ENCODE measurements around the gene STX8.

The STX8 gene

GRCh38 chr17:9532715-9533114 is 42.9 kb downstream of the STX8 start:
- Histone ChIP-seq H3K4me1 (ENCODE audit: control insufficient read depth, insufficient read depth, low read length) (0 out of 2 replicates have a peak, but pooled peaks cover 3% of the 10 kb centered on the region), H3K27me3 (ENCODE audit: control insufficient read depth, insufficient read depth, low read length) (no peaks in the 10 kb centered on the region), H3K27ac (ENCODE audit: low read depth, low read length) (no peak overlapping the region), H3K4me3 (ENCODE audit: low read depth, low read length) (no peak overlapping the region), H3K36me3 (ENCODE audit: control insufficient read depth, insufficient read depth, low read length) (no peaks in the 10 kb centered on the region), H3K9me3 (ENCODE audit: control insufficient read depth, insufficient read depth, low read length) (no peaks in the 10 kb centered on the region), H3K9ac (ENCODE audit: low read depth, low read length) (no peak overlapping the region)

DNA sequence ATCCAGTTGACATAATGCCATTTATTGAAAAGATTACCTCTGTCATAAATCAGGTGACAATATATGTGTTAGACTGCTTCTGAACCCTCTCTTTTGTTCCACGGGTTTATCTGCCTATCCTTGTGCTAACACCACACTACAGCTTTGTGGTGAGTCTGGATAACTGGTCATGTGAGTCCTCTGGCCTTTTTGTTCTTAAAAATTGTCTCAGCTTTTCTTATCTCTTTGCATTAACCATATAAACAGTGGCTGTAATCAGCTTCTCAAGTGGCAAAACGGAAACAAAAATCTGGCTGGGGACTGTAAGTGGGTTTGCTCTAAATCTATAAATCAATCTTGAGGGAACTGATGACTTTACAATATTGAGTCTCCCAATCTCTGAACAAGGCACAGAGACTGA is 44.6 kb downstream of the STX8 start:
- no peaks in the 10 kb centered on the region for H3K9me3 ChIP-seq (ENCODE audit: control insufficient read depth, insufficient read depth, low read length)
- H3K27ac ChIP-seq (ENCODE audit: low read depth, low read length): no peak overlapping the region
- H3K9ac ChIP-seq (ENCODE audit: low read depth, low read length): no peak overlapping the region
- no peak overlapping the region for H3K4me3 ChIP-seq (ENCODE audit: low read depth, low read length)
- H3K4me1 ChIP-seq (ENCODE audit: control insufficient read depth, insufficient read depth, low read length): no peaks in the 10 kb centered on the region
- no peaks in the 10 kb centered on the region for H3K36me3 ChIP-seq (ENCODE audit: control insufficient read depth, insufficient read depth, low read length)
- H3K27me3 ChIP-seq (ENCODE audit: control insufficient read depth, insufficient read depth, low read length): no peaks in the 10 kb centered on the region

DNA sequence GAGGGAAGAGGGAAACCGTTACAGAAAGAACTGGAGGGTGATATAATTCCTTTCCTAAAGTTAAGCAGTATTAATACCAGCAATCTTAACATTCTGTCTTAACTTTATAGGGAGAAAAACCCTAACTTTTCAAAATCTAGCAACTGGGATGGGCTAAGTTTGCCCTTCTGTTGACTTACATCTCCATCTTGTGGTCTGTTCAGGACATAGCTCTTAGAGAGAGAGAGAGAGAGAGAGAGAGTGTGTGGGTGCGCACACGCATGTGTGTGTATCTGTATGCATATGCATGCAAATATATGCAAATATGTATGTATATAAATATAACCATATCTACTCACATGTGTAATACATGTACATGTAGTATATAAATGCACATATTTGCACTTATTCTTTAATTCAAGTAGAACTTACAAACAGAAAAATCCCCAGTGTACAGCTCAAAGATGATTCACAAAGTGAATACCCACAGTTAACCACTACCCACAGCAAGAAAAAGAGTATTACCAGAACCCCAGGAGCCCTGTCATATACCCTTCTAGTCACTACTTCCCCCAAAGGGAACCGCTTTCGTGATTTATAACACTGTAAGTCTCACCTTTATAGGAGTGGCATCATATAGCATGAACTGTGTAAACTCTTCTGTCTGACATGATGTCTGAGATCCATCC is 46.5 kb downstream of the STX8 start:
- Histone ChIP-seq H3K36me3 (ENCODE audit: control insufficient read depth, insufficient read depth, low read length) (no peaks in the 10 kb centered on the region), H3K9ac (ENCODE audit: low read depth, low read length) (no peak overlapping the region)

DNA sequence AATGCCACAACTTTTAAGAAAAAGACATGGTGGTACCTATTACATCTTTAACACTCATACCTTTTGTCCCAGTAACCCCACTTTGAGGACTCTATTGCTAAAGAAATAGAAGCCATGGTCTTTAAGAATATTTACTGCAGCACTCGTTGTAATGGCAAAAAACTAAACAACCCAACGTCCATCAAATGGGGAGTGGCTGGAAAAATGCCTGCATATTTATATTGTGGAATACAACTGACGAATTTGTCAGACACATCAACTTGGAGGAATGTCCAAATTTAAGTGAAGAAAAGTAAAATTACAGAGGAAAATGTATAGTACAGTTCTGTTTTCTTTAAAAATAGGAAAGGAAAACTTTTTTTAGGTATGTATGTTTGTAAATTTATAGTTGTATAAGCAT is 47.8 kb downstream of the STX8 start:
- no peak overlapping the region for H3K27ac ChIP-seq (ENCODE audit: low read depth, low read length)

More for the DNA sequence above, 46.5 kb downstream of the STX8 start:
- no peaks in the 10 kb centered on the region for H3K27me3 ChIP-seq (ENCODE audit: control insufficient read depth, insufficient read depth, low read length)
- no peaks in the 10 kb centered on the region for H3K4me1 ChIP-seq (ENCODE audit: control insufficient read depth, insufficient read depth, low read length)
- H3K27ac ChIP-seq (ENCODE audit: low read depth, low read length): no peak overlapping the region
- no peaks in the 10 kb centered on the region for H3K9me3 ChIP-seq (ENCODE audit: control insufficient read depth, insufficient read depth, low read length)
- H3K4me3 ChIP-seq (ENCODE audit: low read depth, low read length): no peak overlapping the region

DNA sequence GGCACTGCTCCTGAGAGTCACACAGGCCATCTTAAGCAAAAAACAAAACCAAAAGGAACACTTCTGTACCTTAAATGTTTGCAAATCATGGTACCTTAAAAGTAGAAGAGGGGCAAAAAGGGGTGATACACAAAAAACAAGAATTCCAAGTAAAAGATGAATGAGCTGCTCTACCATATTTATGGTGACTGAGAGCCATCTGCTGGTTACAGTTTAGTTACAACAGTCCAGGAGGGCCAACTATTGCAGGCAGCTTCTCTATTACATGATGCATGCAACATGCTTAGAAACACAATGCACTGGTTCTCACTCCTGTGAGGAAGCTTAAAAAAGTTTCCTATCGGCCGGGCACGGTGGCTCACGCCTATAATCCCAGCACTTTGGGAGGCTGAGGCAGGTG is 53.5 kb downstream of the STX8 start:
- Histone ChIP-seq H3K4me1 (ENCODE audit: control insufficient read depth, insufficient read depth, low read length) (peaks cover 23% of the 10 kb centered on the region), H3K27me3 (ENCODE audit: control insufficient read depth, insufficient read depth, low read length) (no peaks in the 10 kb centered on the region), H3K4me3 (ENCODE audit: low read depth, low read length) (no peak overlapping the region), H3K9ac (ENCODE audit: low read depth, low read length) (no peak overlapping the region), H3K36me3 (ENCODE audit: control insufficient read depth, insufficient read depth, low read length) (no peaks in the 10 kb centered on the region), H3K9me3 (ENCODE audit: control insufficient read depth, insufficient read depth, low read length) (no peaks in the 10 kb centered on the region), H3K27ac (ENCODE audit: low read depth, low read length) (no peak overlapping the region)

More for the DNA sequence above, 47.8 kb downstream of the STX8 start:
- no peak overlapping the region for H3K4me3 ChIP-seq (ENCODE audit: low read depth, low read length)
- H3K9me3 ChIP-seq (ENCODE audit: control insufficient read depth, insufficient read depth, low read length): no peaks in the 10 kb centered on the region
- H3K9ac ChIP-seq (ENCODE audit: low read depth, low read length): no peak overlapping the region
- no peaks in the 10 kb centered on the region for H3K4me1 ChIP-seq (ENCODE audit: control insufficient read depth, insufficient read depth, low read length)
- H3K27me3 ChIP-seq (ENCODE audit: control insufficient read depth, insufficient read depth, low read length): no peaks in the 10 kb centered on the region
- no peaks in the 10 kb centered on the region for H3K36me3 ChIP-seq (ENCODE audit: control insufficient read depth, insufficient read depth, low read length)

- H3K27me3 ChIP-seq (ENCODE audit: control insufficient read depth, insufficient read depth, low read length): no peaks in the 10 kb centered on the region
- no peak overlapping the region for H3K9ac ChIP-seq (ENCODE audit: low read depth, low read length)
- H3K27ac ChIP-seq (ENCODE audit: low read depth, low read length): no peak overlapping the region
- no peak overlapping the region for H3K4me3 ChIP-seq (ENCODE audit: low read depth, low read length)
- no peaks in the 10 kb centered on the region for H3K9me3 ChIP-seq (ENCODE audit: control insufficient read depth, insufficient read depth, low read length)
- H3K4me1 ChIP-seq (ENCODE audit: control insufficient read depth, insufficient read depth, low read length): peaks cover 23% of the 10 kb centered on the region
- H3K36me3 ChIP-seq (ENCODE audit: control insufficient read depth, insufficient read depth, low read length): no peaks in the 10 kb centered on the region
Observed at GRCh38 chr17:9521062-9521461, 54.6 kb downstream of the STX8 start.

GRCh38 chr17:9520649-9521048 is 55.0 kb downstream of the STX8 start:
- Histone ChIP-seq H3K4me1 (ENCODE audit: control insufficient read depth, insufficient read depth, low read length) (peaks cover 23% of the 10 kb centered on the region), H3K9me3 (ENCODE audit: control insufficient read depth, insufficient read depth, low read length) (no peaks in the 10 kb centered on the region), H3K27ac (ENCODE audit: low read depth, low read length) (no peak overlapping the region), H3K36me3 (ENCODE audit: control insufficient read depth, insufficient read depth, low read length) (no peaks in the 10 kb centered on the region), H3K4me3 (ENCODE audit: low read depth, low read length) (no peak overlapping the region), H3K9ac (ENCODE audit: low read depth, low read length) (no peak overlapping the region), H3K27me3 (ENCODE audit: control insufficient read depth, insufficient read depth, low read length) (no peaks in the 10 kb centered on the region)

- no peak overlapping the region for H3K4me3 ChIP-seq (ENCODE audit: low read depth, low read length)
- H3K9ac ChIP-seq (ENCODE audit: low read depth, low read length): no peak overlapping the region
- H3K27ac ChIP-seq (ENCODE audit: low read depth, low read length): no peak overlapping the region
- no peaks in the 10 kb centered on the region for H3K36me3 ChIP-seq (ENCODE audit: control insufficient read depth, insufficient read depth, low read length)
- peaks cover 23% of the 10 kb centered on the region for H3K4me1 ChIP-seq (ENCODE audit: control insufficient read depth, insufficient read depth, low read length)
- H3K27me3 ChIP-seq (ENCODE audit: control insufficient read depth, insufficient read depth, low read length): no peaks in the 10 kb centered on the region
- no peaks in the 10 kb centered on the region for H3K9me3 ChIP-seq (ENCODE audit: control insufficient read depth, insufficient read depth, low read length)
Observed at GRCh38 chr17:9519583-9520272, 55.9 kb downstream of the STX8 start.

GRCh38 chr17:9517396-9517795 is 58.2 kb downstream of the STX8 start:
- Histone ChIP-seq H3K36me3 (ENCODE audit: control insufficient read depth, insufficient read depth, low read length) (no peaks in the 10 kb centered on the region), H3K27me3 (ENCODE audit: control insufficient read depth, insufficient read depth, low read length) (no peaks in the 10 kb centered on the region), H3K9me3 (ENCODE audit: control insufficient read depth, insufficient read depth, low read length) (no peaks in the 10 kb centered on the region), H3K4me1 (ENCODE audit: control insufficient read depth, insufficient read depth, low read length) (peaks cover 26% of the 10 kb centered on the region), H3K27ac (ENCODE audit: low read depth, low read length) (no peak overlapping the region), H3K4me3 (ENCODE audit: low read depth, low read length) (no peak overlapping the region), H3K9ac (ENCODE audit: low read depth, low read length) (no peak overlapping the region)

GRCh38 chr17:9513266-9513665 is 62.4 kb downstream of the STX8 start:
- no peak overlapping the region for H3K27ac ChIP-seq (ENCODE audit: low read depth, low read length)

DNA sequence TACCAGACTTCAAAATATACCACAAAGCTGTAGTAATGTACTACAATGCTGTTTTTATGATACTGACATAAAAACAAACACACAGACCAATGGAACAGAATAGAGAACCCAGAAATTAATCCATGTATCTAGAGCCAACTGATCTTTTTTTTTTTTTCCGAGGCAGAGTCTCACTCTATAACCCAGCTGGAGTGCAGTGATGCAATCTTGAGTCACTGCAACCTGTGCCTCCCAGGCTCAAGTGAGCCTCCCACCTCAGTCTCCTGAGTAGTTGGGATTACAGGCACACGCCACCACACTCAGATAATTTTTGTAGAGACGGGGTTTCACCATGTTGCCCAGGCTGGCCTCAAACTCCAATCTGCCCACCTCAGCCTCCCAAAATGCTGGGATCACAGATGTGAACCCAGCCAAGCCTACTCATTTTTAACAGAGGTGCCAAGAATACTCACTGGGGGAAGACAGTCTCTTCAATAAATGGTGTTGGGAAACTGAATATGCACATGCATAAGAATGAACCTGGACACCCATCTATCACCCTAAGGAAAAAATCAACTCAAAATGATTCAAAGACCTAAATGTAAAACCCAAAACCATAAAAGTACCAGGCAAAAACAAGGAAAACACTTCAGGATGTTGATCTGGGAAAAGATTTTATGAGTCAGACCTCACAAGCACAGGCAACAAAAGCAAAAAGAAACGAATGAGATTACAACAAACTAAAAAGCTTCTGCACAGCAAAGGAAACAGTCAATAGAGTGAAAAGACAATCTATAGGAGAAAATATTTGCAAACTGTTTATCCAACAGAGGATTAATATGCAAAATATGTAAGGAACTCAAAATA is 63.1 kb downstream of the STX8 start:
- H3K4me3 ChIP-seq (ENCODE audit: low read depth, low read length): no peak overlapping the region
- H3K27ac ChIP-seq (ENCODE audit: low read depth, low read length): peak overlapping the region; percentile 48
- no peaks in the 10 kb centered on the region for H3K36me3 ChIP-seq (ENCODE audit: control insufficient read depth, insufficient read depth, low read length)
- no peaks in the 10 kb centered on the region for H3K9me3 ChIP-seq (ENCODE audit: control insufficient read depth, insufficient read depth, low read length)
- peaks cover 10% of the 10 kb centered on the region; the same call in 1 of the 2 replicates for H3K4me1 ChIP-seq (ENCODE audit: control insufficient read depth, insufficient read depth, low read length)
- no peak overlapping the region for H3K9ac ChIP-seq (ENCODE audit: low read depth, low read length)
- no peaks in the 10 kb centered on the region for H3K27me3 ChIP-seq (ENCODE audit: control insufficient read depth, insufficient read depth, low read length)

More at GRCh38 chr17:9513266-9513665, 62.4 kb downstream of the STX8 start:
- no peak overlapping the region for H3K4me3 ChIP-seq (ENCODE audit: low read depth, low read length)
- H3K27me3 ChIP-seq (ENCODE audit: control insufficient read depth, insufficient read depth, low read length): no peaks in the 10 kb centered on the region
- no peak overlapping the region for H3K9ac ChIP-seq (ENCODE audit: low read depth, low read length)
- H3K9me3 ChIP-seq (ENCODE audit: control insufficient read depth, insufficient read depth, low read length): no peaks in the 10 kb centered on the region
- no peaks in the 10 kb centered on the region for H3K36me3 ChIP-seq (ENCODE audit: control insufficient read depth, insufficient read depth, low read length)
- H3K4me1 ChIP-seq (ENCODE audit: control insufficient read depth, insufficient read depth, low read length): peaks cover 10% of the 10 kb centered on the region; the same call in 1 of the 2 replicates
